Thyroid gland (tissue), 4 donors: Measurements from ENCODE around the gene MED27. TPM values are rescaled to one million over a fixed set of nuclear protein-coding genes. Genes with fewer than 3 reads are reported as not detected.

Experiments
- DNase-seq, 2 donors: peaks; one replicate each; pipeline ENCODE4 v3.0.0-alpha.2; 2019
- H3K27ac ChIP-seq, 3 donors: fragments of 200-600 bp; sonication (generic); 1 replicate in 2 of 3; 2 replicates in 1 of 3; pipeline ENCODE4 v1.5.1; 2016 to 2019; ENCODE audit warnings: mild to moderate bottlenecking in 1 of 3, moderate library complexity in 1 of 3
- H3K27me3 ChIP-seq: fragments of 200-600 bp; sonication (generic); one replicate; pipeline ENCODE4 v1.5.1; 2019
- H3K36me3 ChIP-seq, 2 donors: fragments of 200-600 bp; sonication (generic); one replicate each; pipeline ENCODE4 v1.5.1; 2016 to 2019
- H3K4me1 ChIP-seq, 2 donors: fragments of 200-600 bp; sonication (generic); one replicate each; pipeline ENCODE4 v1.5.1; 2017 to 2019
- H3K4me3 ChIP-seq, 3 donors: fragments of 200-600 bp; sonication (generic); replicated peaks in 1 of 3; 1 replicate in 2 of 3; 2 replicates in 1 of 3; pipeline ENCODE4 v1.5.1; 2016; ENCODE audit warnings: mild to moderate bottlenecking in 1 of 3
- H3K9me3 ChIP-seq: fragments of 200-600 bp; sonication (generic); one replicate; pipeline ENCODE4 v1.5.1; 2017
- POLR2A ChIP-seq, 2 donors: fragments of 450-650 bp; IDR thresholded peaks; one replicate each; pipeline ENCODE4 v1.6.1; 2017; ENCODE audit warnings: antibody characterized with exemption in 2 of 2, mild to moderate bottlenecking in 2 of 2, moderate library complexity in 1 of 2
- WGBS, 2 donors: methylation state at CpG; one replicate each; pipeline ENCODE4 v1.1.5; 2017; 5-methylcytosine and 5-hydroxymethylcytosine counted together
- intact Hi-C: fragments of 100-400 bp; cut with DNase I; formaldehyde crosslinking; loops from one replicate; pipeline ENCODE4 v1.15.1; 2023
- total RNA-seq, 4 donors: library from RNA; depleted of rRNA; stranded (reverse); fragments of >200 nt; gene quantifications; one replicate each; pipeline ENCODE4 v1.2.3, GENCODE V29; 2016
- TF ChIP-seq, protein P1 (sequence below), 6 experiments: fragments of 200-600 bp in 3 of 6; fragments of 450-650 bp in 3 of 6; sonication (generic) in 3 of 6; IDR thresholded peaks; one replicate each; pipeline ENCODE4 v1.5.1; 2016 to 2019; ENCODE audit warnings: antibody characterized with exemption in 6 of 6, mild to moderate bottlenecking in 2 of 6, inconsistent platforms in 1 of 6, moderate library complexity in 1 of 6

The MED27 gene
- total RNA-seq, 4 donors from 2014 or later = 15.3 to 19.5 (median 16.7) TPM

- H3K9me3 ChIP-seq = no peaks in the 10 kb centered on the region
- DNase-seq = no peak
- H3K36me3 ChIP-seq = no peaks in the 10 kb centered on the region
- H3K27ac ChIP-seq = no peak overlapping the region
- no peaks in the 10 kb centered on the region for H3K27me3 ChIP-seq
- 93 to 96% methylated on average over 12 of the region's 12 CpGs for WGBS, 2 donors
- no peak for TF ChIP-seq POLR2A (IDR thresholded peaks at IDR 0.05)
- TF ChIP-seq, protein P1, sequence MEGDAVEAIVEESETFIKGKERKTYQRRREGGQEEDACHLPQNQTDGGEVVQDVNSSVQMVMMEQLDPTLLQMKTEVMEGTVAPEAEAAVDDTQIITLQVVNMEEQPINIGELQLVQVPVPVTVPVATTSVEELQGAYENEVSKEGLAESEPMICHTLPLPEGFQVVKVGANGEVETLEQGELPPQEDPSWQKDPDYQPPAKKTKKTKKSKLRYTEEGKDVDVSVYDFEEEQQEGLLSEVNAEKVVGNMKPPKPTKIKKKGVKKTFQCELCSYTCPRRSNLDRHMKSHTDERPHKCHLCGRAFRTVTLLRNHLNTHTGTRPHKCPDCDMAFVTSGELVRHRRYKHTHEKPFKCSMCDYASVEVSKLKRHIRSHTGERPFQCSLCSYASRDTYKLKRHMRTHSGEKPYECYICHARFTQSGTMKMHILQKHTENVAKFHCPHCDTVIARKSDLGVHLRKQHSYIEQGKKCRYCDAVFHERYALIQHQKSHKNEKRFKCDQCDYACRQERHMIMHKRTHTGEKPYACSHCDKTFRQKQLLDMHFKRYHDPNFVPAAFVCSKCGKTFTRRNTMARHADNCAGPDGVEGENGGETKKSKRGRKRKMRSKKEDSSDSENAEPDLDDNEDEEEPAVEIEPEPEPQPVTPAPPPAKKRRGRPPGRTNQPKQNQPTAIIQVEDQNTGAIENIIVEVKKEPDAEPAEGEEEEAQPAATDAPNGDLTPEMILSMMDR (IDR thresholded peaks at IDR 0.05) = no peak
- intact Hi-C loops = no loop called here
- H3K4me3 ChIP-seq = no peak overlapping the region
- H3K4me1 ChIP-seq = no peaks in the 10 kb centered on the region
Measured at GRCh38 chr9:131874916-131875670, 204.6 kb downstream of the MED27 start.

DNA sequence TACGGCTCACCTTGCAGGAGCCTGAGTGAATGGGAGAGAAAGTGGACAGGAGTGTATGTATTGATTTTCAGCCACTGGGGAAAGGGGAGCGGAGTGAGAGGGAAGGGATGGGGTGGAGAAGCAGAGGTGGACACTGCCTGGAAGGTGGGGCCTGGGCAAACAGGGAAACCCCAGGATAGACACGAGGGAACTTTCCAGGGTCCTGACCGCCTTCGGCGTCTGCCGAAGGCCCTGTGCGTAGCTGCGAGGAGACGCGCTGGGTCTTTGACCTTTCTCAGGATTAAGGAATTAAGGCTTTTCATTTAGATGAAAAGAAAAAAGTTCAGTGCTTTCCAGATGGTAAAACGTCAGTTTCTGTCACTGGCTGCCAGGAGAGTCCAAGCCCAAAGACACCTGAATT, 205.2 kb downstream of the MED27 start:
- 86 to 89% methylated on average over 12 of the region's 12 CpGs for WGBS, 2 donors
- TF ChIP-seq, protein P1 (IDR thresholded peaks at IDR 0.05) = no peak
- no peak for TF ChIP-seq POLR2A (IDR thresholded peaks at IDR 0.05)
- intact Hi-C loops = no loop called here

GRCh38 chr9:131873891-131874440, 205.7 kb downstream of the MED27 start:
- DNase-seq = no peak
- Histone ChIP-seq H3K27me3 (no peaks in the 10 kb centered on the region), H3K4me1 (no peaks in the 10 kb centered on the region), H3K36me3 (no peaks in the 10 kb centered on the region), H3K4me3 (no peak overlapping the region), H3K9me3 (no peaks in the 10 kb centered on the region), H3K27ac (no peak overlapping the region)
- intact Hi-C loops = no loop called here
- no peak for TF ChIP-seq POLR2A (IDR thresholded peaks at IDR 0.05)
- TF ChIP-seq, protein P1 (IDR thresholded peaks at IDR 0.05) = no peak
- WGBS, 2 donors = 89 to 95% methylated on average over 11 to 13 of the region's 13 CpGs

More for the DNA sequence above, 205.2 kb downstream of the MED27 start:
- DNase-seq = no peak
- Histone ChIP-seq H3K27ac (no peak overlapping the region), H3K4me1 (no peaks in the 10 kb centered on the region), H3K4me3 (no peak overlapping the region), H3K27me3 (no peaks in the 10 kb centered on the region), H3K9me3 (no peaks in the 10 kb centered on the region), H3K36me3 (no peaks in the 10 kb centered on the region)

- TF ChIP-seq, protein P1 (IDR thresholded peaks at IDR 0.05) = no peak
- no peak for TF ChIP-seq POLR2A (IDR thresholded peaks at IDR 0.05)
- Histone ChIP-seq H3K27me3 (no peaks in the 10 kb centered on the region), H3K27ac (no peak overlapping the region), H3K4me1 (no peaks in the 10 kb centered on the region), H3K36me3 (no peaks in the 10 kb centered on the region), H3K4me3 (no peak overlapping the region), H3K9me3 (no peaks in the 10 kb centered on the region)
- intact Hi-C loops = no loop called here
- DNase-seq = no peak
- 93 to 95% methylated on average over 9 of the region's 9 CpGs for WGBS, 2 donors
Measured at GRCh38 chr9:131873335-131873734, 206.3 kb downstream of the MED27 start.

DNA sequence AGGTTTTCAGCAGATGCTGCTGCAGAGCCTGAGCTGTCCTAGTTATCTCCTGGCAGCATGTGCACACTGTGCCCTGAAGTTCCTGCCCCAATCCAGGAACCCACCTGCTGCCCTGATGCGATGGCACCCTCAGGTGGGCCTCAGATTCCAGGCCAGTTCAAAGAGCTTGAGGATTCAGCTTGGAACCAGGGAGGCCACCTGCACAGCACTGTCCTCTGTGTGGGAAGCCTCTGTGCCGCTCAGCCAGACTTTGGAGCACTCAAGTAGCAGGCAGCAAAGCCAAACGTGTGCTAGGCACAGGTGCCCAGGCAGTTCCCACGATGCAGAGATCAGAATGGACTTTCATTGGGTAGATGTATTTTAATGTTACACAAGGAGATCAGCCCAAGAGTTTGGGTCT, 207.0 kb downstream of the MED27 start:
- TF ChIP-seq POLR2A (IDR thresholded peaks at IDR 0.05) = no peak
- intact Hi-C loops = no loop called here
- no peak for DNase-seq
- Histone ChIP-seq H3K27me3 (no peaks in the 10 kb centered on the region), H3K4me1 (no peaks in the 10 kb centered on the region), H3K9me3 (no peaks in the 10 kb centered on the region), H3K4me3 (no peak overlapping the region), H3K36me3 (no peaks in the 10 kb centered on the region), H3K27ac (no peak overlapping the region)
- WGBS, 2 donors = 84 to 90% methylated on average over 3 to 4 of the region's 4 CpGs
